Bronchial epithelial cell (primary cell): ENCODE data around the gene MGMT. TPM values are rescaled to one million over a fixed set of nuclear protein-coding genes. Genes with fewer than 3 reads are reported as not detected.

Source experiments
- DNase-seq: peaks from one replicate; pipeline ENCODE4 v3.0.0-alpha.2; 2010; ENCODE audit warnings: low read depth
- FAIRE-seq: peaks from 2 replicates; lab custom pipeline; 2011; peaks lifted over from hg19 to GRCh38; lab: Jason Lieb, UNC
- H3K27me3 ChIP-seq: 2 replicates; pipeline ENCODE4 v1.5.1; 2011; ENCODE audit warnings: low read length; ENCODE audit not compliant: control insufficient read depth, insufficient read depth
- H3K36me3 ChIP-seq: 2 replicates; pipeline ENCODE4 v1.5.1; 2011; ENCODE audit warnings: low read length; ENCODE audit not compliant: control insufficient read depth, insufficient read depth
- H3K4me3 ChIP-seq: 2 replicates; pipeline ENCODE4 v1.5.1; 2011; ENCODE audit warnings: mild to moderate bottlenecking, low read depth, low read length, control low read depth
- CTCF ChIP-seq: IDR thresholded peaks from 2 replicates; pipeline ENCODE4 v1.5.1; 2011; ENCODE audit warnings: mild to moderate bottlenecking, moderate library complexity, low read length, control low read depth, inconsistent platforms; ENCODE audit not compliant: insufficient read depth, severe bottlenecking
- total RNA-seq: library from RNA; depleted of rRNA; stranded (reverse); fragments of >200 nt; gene quantifications from 2 replicates; pipeline ENCODE4 v1.2.1, GENCODE V29; 2014

The MGMT gene
- total RNA-seq, 1 donor from 2014 or later: 19.7 TPM

- no peak for DNase-seq
- no peak for TF ChIP-seq CTCF
- Histone ChIP-seq H3K4me3 (no peak overlapping the region), H3K36me3 (no peaks in the 10 kb centered on the region), H3K27me3 (no peaks in the 10 kb centered on the region)
- FAIRE-seq: no peak
Observed at GRCh38 chr10:129754211-129755050, 287.4 kb downstream of the MGMT start.

GRCh38 chr10:129755158-129755591 lies 288.1 kb downstream of the MGMT start:
- DNase-seq (no peak), FAIRE-seq (no peak)
- Histone ChIP-seq H3K4me3 (no peak overlapping the region), H3K27me3 (no peaks in the 10 kb centered on the region), H3K36me3 (no peaks in the 10 kb centered on the region)
- TF ChIP-seq CTCF: no peak

- FAIRE-seq: no peak
- no peak for TF ChIP-seq CTCF
- Histone ChIP-seq H3K36me3 (no peaks in the 10 kb centered on the region), H3K4me3 (no peak overlapping the region), H3K27me3 (no peaks in the 10 kb centered on the region)
- no peak for DNase-seq
Observed at GRCh38 chr10:129755621-129756020, 288.6 kb downstream of the MGMT start.

- H3K4me3 ChIP-seq: no peak overlapping the region
- TF ChIP-seq CTCF: no peak
- no peak for FAIRE-seq
- peak; percentile 26 for DNase-seq
- H3K27me3 ChIP-seq: no peaks in the 10 kb centered on the region
- H3K36me3 ChIP-seq: no peaks in the 10 kb centered on the region
Observed at GRCh38 chr10:129756912-129757901, 290.2 kb downstream of the MGMT start.

- Histone ChIP-seq H3K4me3 (no peak overlapping the region), H3K27me3 (no peaks in the 10 kb centered on the region), H3K36me3 (no peaks in the 10 kb centered on the region)
- no peak for FAIRE-seq
- DNase-seq: no peak
- TF ChIP-seq CTCF: no peak
Observed at GRCh38 chr10:129758207-129759021, 291.4 kb downstream of the MGMT start.
